ENCODE data around the gene RBM42.

RBM42 gene, protein sequence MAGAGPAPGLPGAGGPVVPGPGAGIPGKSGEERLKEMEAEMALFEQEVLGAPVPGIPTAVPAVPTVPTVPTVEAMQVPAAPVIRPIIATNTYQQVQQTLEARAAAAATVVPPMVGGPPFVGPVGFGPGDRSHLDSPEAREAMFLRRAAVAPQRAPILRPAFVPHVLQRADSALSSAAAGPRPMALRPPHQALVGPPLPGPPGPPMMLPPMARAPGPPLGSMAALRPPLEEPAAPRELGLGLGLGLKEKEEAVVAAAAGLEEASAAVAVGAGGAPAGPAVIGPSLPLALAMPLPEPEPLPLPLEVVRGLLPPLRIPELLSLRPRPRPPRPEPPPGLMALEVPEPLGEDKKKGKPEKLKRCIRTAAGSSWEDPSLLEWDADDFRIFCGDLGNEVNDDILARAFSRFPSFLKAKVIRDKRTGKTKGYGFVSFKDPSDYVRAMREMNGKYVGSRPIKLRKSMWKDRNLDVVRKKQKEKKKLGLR

GRCh38 chr19:35628565-35629331 is at the start of gene RBM42:
Gene RBM42 (plus strand): TSS chr19:35629036. CDS start chr19:35629154, 118 bp downstream.
- Histone ChIP-seq H3K4me2 (ENCODE audit: low read depth, low read length, poor library complexity, severe bottlenecking) (peak within 1 kb of the TSS; percentile 100), H3K9me2 (replicated peaks; ENCODE audit: low read depth, low read length) (no peaks in the 10 kb centered on the region), H3K36me3 (ENCODE audit: insufficient read depth, low read length) (peaks cover 25% of the 10 kb centered on the region; the same call in 1 of the 2 replicates), H3F3A (ENCODE audit: low read depth) (no peaks in the 10 kb centered on the region; the same call in 1 of the 2 replicates), H4K20me1 (ENCODE audit: insufficient read depth, low read length, poor library complexity, severe bottlenecking) (peaks cover 5% of the 10 kb centered on the region), H3K27me3 (ENCODE audit: insufficient read depth, low read length, poor library complexity, severe bottlenecking) (no peaks in the 10 kb centered on the region), H2AFZ (ENCODE audit: low read length) (peak within 1 kb of the TSS; percentile 83), H3K9ac (ENCODE audit: low read depth, low read length, poor library complexity, severe bottlenecking) (peak within 1 kb of the TSS; percentile 92), H3K4me1 (ENCODE audit: insufficient read depth, low read length, poor library complexity, severe bottlenecking) (peaks cover 13% of the 10 kb centered on the region), H3K79me2 (ENCODE audit: insufficient read depth, low read length) (peaks cover 15% of the 10 kb centered on the region), H3K9me3 (ENCODE audit: insufficient read depth, low read depth, low read length) (no peaks in the 10 kb centered on the region), H3K4me3 (ENCODE audit: low read length, poor library complexity, severe bottlenecking) (peak within 1 kb of the TSS; percentile 95)
- no peak for TF ChIP-seq EZH2phosphoT487 (IDR thresholded peaks at IDR 0.05; ENCODE audit: borderline replicate concordance)
- TF ChIP-seq, protein P1, sequence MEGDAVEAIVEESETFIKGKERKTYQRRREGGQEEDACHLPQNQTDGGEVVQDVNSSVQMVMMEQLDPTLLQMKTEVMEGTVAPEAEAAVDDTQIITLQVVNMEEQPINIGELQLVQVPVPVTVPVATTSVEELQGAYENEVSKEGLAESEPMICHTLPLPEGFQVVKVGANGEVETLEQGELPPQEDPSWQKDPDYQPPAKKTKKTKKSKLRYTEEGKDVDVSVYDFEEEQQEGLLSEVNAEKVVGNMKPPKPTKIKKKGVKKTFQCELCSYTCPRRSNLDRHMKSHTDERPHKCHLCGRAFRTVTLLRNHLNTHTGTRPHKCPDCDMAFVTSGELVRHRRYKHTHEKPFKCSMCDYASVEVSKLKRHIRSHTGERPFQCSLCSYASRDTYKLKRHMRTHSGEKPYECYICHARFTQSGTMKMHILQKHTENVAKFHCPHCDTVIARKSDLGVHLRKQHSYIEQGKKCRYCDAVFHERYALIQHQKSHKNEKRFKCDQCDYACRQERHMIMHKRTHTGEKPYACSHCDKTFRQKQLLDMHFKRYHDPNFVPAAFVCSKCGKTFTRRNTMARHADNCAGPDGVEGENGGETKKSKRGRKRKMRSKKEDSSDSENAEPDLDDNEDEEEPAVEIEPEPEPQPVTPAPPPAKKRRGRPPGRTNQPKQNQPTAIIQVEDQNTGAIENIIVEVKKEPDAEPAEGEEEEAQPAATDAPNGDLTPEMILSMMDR (conservative IDR thresholded peaks at IDR 0.05; ENCODE audit: low read length): no peak

DNA sequence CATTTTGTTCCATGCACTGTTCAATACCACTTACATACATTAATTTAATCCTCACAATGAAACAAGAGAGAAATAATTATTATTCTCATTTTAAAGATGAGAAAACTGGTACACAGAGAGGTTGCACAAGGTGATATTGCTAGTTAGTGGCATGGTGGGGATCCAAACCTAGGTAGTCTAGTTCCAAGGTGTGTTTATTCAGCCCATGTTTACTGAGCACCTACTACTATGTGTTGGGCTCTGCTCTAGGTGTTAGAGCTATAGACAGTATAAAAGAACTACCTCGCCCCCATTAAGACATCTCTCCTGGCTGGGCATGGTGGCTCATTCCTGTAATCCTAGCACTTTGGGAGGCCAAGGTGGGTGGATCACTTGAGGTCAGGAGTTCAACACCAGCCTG is 46.1 kb upstream of the RBM42 start:
- no peak overlapping the region for H3K4me2 ChIP-seq (ENCODE audit: low read depth, low read length, poor library complexity, severe bottlenecking)
- no peaks in the 10 kb centered on the region for H3K4me1 ChIP-seq (ENCODE audit: insufficient read depth, low read length, poor library complexity, severe bottlenecking)
- H2AFZ ChIP-seq (ENCODE audit: low read length): no peak overlapping the region
- no peaks in the 10 kb centered on the region for H3K27me3 ChIP-seq (ENCODE audit: insufficient read depth, low read length, poor library complexity, severe bottlenecking)
- no peaks in the 10 kb centered on the region for H3K36me3 ChIP-seq (ENCODE audit: insufficient read depth, low read length)
- no peaks in the 10 kb centered on the region for H3K9me2 ChIP-seq (replicated peaks; ENCODE audit: low read depth, low read length)
- no peaks in the 10 kb centered on the region for H4K20me1 ChIP-seq (ENCODE audit: insufficient read depth, low read length, poor library complexity, severe bottlenecking)
- H3K79me2 ChIP-seq (ENCODE audit: insufficient read depth, low read length): no peaks in the 10 kb centered on the region
- H3F3A ChIP-seq (ENCODE audit: low read depth): no peaks in the 10 kb centered on the region
- no peak overlapping the region for H3K4me3 ChIP-seq (ENCODE audit: low read length, poor library complexity, severe bottlenecking)
- TF ChIP-seq, protein P1 (conservative IDR thresholded peaks at IDR 0.05; ENCODE audit: low read length): no peak
- TF ChIP-seq EZH2phosphoT487 (IDR thresholded peaks at IDR 0.05; ENCODE audit: borderline replicate concordance): no peak
- H3K9me3 ChIP-seq (ENCODE audit: insufficient read depth, low read depth, low read length): no peaks in the 10 kb centered on the region
- H3K9ac ChIP-seq (ENCODE audit: low read depth, low read length, poor library complexity, severe bottlenecking): no peak overlapping the region

GRCh38 chr19:35585848-35586247 is 43.0 kb upstream of the RBM42 start, which contains the start of gene PMIS2:
Gene PMIS2 (plus strand): TSS chr19:35586173. CDS start chr19:35586260, 87 bp downstream.
- Histone ChIP-seq H3K9me2 (replicated peaks; ENCODE audit: low read depth, low read length) (no peaks in the 10 kb centered on the region), H3K9ac (ENCODE audit: low read depth, low read length, poor library complexity, severe bottlenecking) (no peak within 1 kb of the TSS), H3K4me2 (ENCODE audit: low read depth, low read length, poor library complexity, severe bottlenecking) (no peak within 1 kb of the TSS), H3F3A (ENCODE audit: low read depth) (no peaks in the 10 kb centered on the region), H3K4me1 (ENCODE audit: insufficient read depth, low read length, poor library complexity, severe bottlenecking) (no peaks in the 10 kb centered on the region), H3K36me3 (ENCODE audit: insufficient read depth, low read length) (no peaks in the 10 kb centered on the region), H3K4me3 (ENCODE audit: low read length, poor library complexity, severe bottlenecking) (no peak within 1 kb of the TSS), H3K79me2 (ENCODE audit: insufficient read depth, low read length) (no peaks in the 10 kb centered on the region), H3K27me3 (ENCODE audit: insufficient read depth, low read length, poor library complexity, severe bottlenecking) (no peaks in the 10 kb centered on the region), H2AFZ (ENCODE audit: low read length) (no peak within 1 kb of the TSS), H3K9me3 (ENCODE audit: insufficient read depth, low read depth, low read length) (no peaks in the 10 kb centered on the region), H4K20me1 (ENCODE audit: insufficient read depth, low read length, poor library complexity, severe bottlenecking) (no peaks in the 10 kb centered on the region)
- TF ChIP-seq, protein P1 (conservative IDR thresholded peaks at IDR 0.05; ENCODE audit: low read length): no peak
- no peak for TF ChIP-seq EZH2phosphoT487 (IDR thresholded peaks at IDR 0.05; ENCODE audit: borderline replicate concordance)

All from Loucy (cell line).